Dedifferentiated amniotic fluid mesenchymal stem cell (primary cell): ENCODE measurements around the gene PKHD1.

ENCODE experiments used
- DNase-seq: peaks from one replicate; pipeline ENCODE4 v3.0.0-alpha.2; 2016; ENCODE audit errors: extremely low spot score

The PKHD1 gene

DNA sequence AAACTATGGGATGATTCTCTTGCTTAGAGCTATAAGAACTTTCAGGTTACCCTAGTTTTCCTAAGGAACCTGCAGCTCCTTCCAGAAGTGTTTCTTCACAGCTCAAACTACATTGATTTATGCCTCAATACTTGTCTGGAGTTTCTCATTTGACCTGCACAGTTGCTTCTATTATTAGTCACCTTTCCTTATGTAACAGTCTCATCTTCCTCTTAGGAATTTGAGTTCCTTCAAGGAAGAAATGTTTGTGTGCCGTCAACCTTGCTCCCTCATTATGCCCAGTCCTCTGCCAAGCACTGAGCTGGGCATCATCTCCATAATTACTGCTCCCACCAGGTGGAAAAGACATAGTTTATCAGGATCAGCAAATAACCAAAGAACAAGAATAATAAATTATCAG, 466.4 kb downstream of the PKHD1 start:
- DNase-seq, result no peak

- no peak for DNase-seq
These were observed 468.2 kb downstream of the PKHD1 start for GRCh38 chr6:51619042-51619799.

- no peak for DNase-seq
These were observed 468.9 kb downstream of the PKHD1 start for GRCh38 chr6:51618563-51618962.

DNA sequence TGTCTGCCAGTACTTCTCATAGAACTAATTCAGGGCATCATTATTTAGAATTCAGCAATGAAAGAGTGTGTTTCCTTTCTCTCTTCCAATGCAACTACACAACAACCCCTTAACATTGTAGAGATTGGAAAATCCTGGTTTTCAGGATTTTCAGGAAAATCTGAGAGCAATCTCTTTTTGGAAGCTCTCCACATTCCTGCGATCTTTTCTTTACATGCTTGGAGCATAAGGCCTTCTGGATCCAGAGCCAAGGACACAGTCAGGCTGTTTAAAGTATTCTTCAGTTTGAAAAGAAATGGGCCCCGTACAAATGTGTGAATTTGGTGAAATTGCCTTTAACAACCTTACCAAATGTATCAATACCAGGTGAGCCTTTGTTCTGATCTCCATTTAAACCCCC, 469.7 kb downstream of the PKHD1 start:
- no peak for DNase-seq

DNA sequence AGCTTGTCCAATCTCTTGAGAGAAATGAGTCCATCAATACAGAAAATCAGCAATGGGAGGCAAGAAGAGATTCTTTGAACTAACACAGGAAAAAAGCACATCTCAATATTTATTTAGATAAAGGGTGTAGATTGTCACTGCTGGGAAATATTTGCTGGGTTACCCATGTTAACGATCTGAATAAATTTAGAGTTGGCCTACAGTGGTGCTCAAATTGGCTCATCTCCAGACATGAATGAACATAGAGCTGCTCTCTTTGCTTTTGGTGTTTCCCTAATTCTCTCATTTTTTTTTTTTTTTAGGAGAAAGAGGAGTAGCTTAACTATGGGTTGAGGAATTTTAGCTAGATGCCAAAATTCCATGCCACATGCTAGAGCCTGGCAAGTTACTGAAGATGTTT, 471.2 kb downstream of the PKHD1 start:
- DNase-seq, result no peak

- DNase-seq, result no peak
These were observed 472.7 kb downstream of the PKHD1 start for GRCh38 chr6:51614725-51615124.

DNA sequence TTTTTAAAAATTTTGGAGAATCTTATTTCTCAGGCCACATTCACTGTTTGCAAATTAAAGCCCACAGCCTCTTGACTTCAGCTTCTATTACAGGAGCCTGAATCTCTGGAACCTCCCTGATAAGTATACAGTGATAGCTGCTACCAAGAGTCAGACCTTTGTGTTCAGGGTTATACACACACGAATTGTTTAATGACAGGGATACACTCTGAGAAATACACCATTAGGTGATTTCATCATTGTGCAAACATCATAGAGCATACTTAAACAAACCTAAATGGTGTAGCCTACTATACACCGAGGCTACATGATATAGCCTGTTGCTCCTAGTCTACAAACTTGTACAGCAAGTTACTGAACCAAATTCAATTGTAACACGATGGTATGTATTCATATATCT, 473.9 kb downstream of the PKHD1 start:
- no peak for DNase-seq

DNA sequence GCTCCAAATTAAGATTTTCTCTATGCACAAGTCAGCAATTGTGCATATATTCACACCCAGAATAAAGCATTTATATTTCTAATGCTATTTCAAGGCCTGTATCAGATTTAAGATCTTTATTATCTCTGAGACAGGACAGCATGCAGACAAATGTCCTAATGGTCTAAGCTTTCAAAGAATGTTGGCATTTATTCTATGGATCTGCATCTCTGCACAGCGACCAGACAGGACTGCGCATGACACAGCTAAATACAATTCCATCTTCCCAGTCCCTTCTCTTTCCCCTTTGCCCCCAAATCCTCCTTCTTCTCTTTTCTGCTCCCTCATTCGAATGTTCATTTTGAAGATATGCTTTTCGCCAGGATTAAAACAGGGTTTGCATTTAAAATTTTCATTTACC, 478.5 kb downstream of the PKHD1 start:
- DNase-seq, result no peak

DNA sequence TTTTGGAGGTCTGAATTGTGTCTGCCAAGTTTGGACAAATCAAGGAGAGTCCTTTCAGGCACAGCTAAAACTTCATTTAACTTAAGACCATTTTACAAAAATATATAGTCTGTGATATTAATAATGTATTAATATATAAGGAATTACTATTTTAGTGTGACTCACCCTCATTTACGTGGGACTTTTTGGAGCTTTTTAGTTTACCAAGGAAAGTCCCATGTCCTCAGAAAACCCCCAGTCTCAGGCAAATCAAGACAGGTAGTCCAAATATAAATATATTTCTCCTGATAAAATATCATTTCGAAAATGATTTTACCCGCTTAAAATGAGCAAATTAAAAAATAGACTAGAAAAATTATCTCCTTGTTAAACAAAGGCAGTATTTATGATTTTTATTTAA, 479.0 kb downstream of the PKHD1 start:
- DNase-seq, result no peak

DNA sequence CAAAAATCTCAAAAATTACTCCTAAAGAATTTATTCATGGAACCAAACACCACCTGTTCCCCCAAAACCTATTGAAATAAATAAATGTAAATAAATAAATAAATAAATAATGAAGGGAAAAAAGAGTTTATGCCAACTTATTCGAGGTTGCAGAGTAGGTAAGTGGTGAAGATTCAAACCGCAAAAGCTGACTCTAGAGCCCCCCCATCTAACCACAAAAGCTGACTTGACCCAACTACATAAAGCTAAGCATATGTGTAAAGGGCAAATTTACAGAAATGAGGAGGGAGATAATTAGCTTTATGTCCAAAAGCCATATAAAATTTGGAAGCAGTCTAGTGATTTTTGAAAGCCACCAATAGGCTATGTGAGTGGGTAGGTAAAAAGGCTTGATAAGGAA, 486.9 kb downstream of the PKHD1 start:
- no peak for DNase-seq

DNA sequence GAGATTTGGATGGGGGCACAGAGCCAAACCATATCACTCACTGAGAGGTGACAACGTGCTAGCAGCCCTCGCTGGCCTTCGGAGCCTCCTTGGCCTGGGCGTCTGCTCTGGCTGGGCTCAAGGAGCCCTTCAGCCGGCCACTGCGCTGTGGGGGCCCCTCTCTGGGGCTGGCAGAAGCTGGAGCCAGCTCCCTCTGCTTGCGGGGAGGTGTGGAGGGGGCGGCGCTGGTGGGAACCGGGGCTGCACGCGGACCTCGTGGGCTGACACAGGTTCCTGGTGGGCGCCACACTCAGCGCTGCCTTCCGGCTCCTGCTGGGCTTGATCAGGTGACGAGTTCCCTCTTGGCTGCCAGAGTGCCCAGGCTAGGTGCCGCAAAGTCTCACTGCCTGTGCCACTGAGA, 489.2 kb downstream of the PKHD1 start:
- no peak for DNase-seq

DNA sequence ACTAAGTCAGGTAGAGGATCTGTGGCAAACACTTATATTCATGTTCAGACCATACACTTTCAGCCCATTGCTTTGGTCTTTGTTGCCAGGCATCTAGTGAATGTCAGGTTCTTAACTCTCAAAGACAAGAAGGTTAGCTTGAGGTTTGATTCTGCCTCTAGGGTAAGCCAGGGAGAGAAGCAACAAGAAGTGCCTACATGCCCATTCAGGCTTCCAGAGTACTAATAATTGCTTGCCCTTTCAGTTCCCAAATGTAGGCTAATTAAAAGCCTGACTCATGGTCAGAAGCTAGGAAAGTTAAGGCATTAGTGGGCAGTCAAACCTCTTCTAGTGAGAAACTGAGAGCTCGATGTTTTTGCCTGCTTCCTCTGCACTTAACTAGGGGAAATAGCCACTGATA, 492.4 kb downstream of the PKHD1 start:
- no peak for DNase-seq

- no peak for DNase-seq
These were observed 502.1 kb downstream of the PKHD1 start for GRCh38 chr6:51585264-51585663.

DNA sequence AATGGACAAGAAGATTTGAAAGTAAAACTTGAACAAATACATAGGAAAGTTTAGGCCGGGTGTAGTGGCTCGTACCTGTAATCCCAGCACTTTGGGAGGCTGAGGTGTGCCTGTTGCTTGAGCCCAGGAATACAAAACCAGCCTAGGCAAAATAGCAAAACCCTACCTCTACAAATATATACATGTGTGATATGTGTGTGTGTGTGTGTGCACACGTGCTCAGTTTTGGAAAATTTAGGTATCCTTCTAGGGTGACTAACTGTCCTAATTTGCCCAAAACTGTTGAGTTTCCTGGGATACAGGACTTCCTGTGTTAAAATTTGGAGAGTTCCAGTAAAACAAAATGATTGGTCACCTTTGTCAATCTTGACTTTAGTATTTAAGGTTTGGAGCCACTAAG, 503.2 kb downstream of the PKHD1 start:
- no peak for DNase-seq

DNA sequence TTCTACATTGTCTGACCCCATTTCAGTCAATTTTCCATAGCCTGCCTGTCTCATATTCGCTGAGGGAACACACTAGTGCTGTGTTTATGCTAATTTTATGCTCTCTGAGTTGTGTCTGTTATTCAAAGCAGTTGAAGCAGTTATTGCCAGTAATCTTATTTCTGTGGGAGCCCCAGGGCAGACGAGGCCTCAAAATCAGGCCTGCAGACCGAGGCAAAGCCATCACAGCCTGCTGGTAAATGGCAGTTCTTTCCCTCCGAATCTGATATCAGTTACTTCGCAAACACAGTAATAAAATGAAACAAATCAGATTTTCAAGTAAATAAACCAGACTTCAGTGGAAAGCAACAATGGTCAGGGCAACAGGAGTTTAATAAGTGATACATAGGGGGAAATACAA, 508.4 kb downstream of the PKHD1 start:
- no peak for DNase-seq

GRCh38 chr6:51578362-51578761, 509.1 kb downstream of the PKHD1 start:
- DNase-seq, result no peak

- no peak for DNase-seq
These were observed 513.4 kb downstream of the PKHD1 start for GRCh38 chr6:51574040-51574439.

- no peak for DNase-seq
These were observed 516.2 kb downstream of the PKHD1 start for GRCh38 chr6:51571168-51571567.

GRCh38 chr6:51570168-51570921, 517.1 kb downstream of the PKHD1 start:
- DNase-seq, result no peak

DNA sequence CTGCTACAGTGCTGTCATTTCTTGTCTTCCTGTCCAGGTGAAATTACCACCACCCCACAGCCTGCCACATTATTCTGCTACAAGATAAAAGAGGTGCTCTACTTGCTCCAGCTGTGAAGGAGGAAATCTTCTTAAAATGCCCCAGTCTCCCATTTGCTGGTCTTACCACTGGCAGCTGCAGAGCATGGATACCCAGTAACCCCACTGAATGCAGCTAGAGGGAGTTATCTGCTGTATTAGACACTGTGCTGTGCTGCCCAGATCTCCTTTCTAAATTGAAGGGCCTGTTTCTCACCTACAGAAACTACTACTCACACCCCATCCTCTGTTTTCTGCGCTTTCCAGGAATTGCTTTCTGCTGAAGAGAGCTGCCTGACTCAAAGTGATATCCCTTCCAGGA, 517.8 kb downstream of the PKHD1 start:
- DNase-seq, result no peak

- no peak for DNase-seq
These were observed 518.6 kb downstream of the PKHD1 start for GRCh38 chr6:51568771-51569170.

- no peak for DNase-seq
These were observed 521.9 kb downstream of the PKHD1 start for GRCh38 chr6:51565472-51565871.
